GM12878 (cell line): ENCODE data around the gene ZNF428. TPM values are rescaled to one million over a fixed set of nuclear protein-coding genes. Genes with fewer than 3 reads are reported as not detected.

Experiments
- ATAC-seq: fragments of 200-7000 bp; cut with Tn5 transposase; 3 replicates; pipeline ENCODE4 v1.9.1; 2020; ENCODE audit warnings: mild to moderate bottlenecking, moderate library complexity
- BruUV-seq: library from RNA; stranded (reverse); fragments of 400-500 nt; replicated peaks from 2 replicates; lab custom pipeline; 2021; lab: Mats Ljungman, UMichigan
- CTCF ChIA-PET: fragments of 300-600 bp; sonication (Branson Sonifier 250); formaldehyde crosslinking; extraction: SDS; loops from one replicate; lab custom pipeline; 2021; ENCODE audit warnings: inconsistent platforms; lab: Yijun Ruan, JAX
- POLR2A ChIA-PET: fragments of 350-600 bp; formaldehyde crosslinking; extraction: SDS; loops from one replicate; lab custom pipeline; 2021; ENCODE audit warnings: inconsistent platforms; lab: Charles Lee
- RAD21 ChIA-PET: fragments of 300-600 bp; sonication (Branson Sonifier 250); formaldehyde crosslinking; loops from one replicate; lab custom pipeline; 2023; ENCODE audit warnings: antibody characterized with exemption; ENCODE audit not compliant: unreplicated experiment; lab: Charles Lee
- SMC1A ChIA-PET: fragments of 300-600 bp; sonication (Branson Sonifier 250); formaldehyde crosslinking; loops from one replicate; lab custom pipeline; 2023; ENCODE audit not compliant: unreplicated experiment, uncharacterized antibody; lab: Charles Lee
- DNase-seq: peaks from one replicate; pipeline ENCODE4 v3.0.0-alpha.2; 2011; ENCODE audit warnings: low read depth, low spot score
- FAIRE-seq: peaks from 3 replicates; lab custom pipeline; 2011; peaks lifted over from hg19 to GRCh38; lab: Jason Lieb, UNC
- H2AFZ ChIP-seq: 2 replicates; pipeline ENCODE4 v1.6.0; 2011; ENCODE audit warnings: low read depth, low read length, control low read depth; ENCODE audit not compliant: control insufficient read depth
- H3K27ac ChIP-seq: 2 replicates; pipeline ENCODE4 v1.5.1; 2011; ENCODE audit warnings: control low read depth; ENCODE audit not compliant: control insufficient read depth, insufficient read depth
- H3K27me3 ChIP-seq, 2 experiments: replicated peaks in 1 of 2; 2 replicates each; pipeline versions ENCODE4 v1.6.0 to v1.6.1; 2011; ENCODE audit warnings: low read length in 1 of 2; ENCODE audit not compliant: control insufficient read depth in 2 of 2, insufficient read depth in 2 of 2
- H3K36me3 ChIP-seq, 2 experiments: 2 replicates each; pipeline ENCODE4 v1.5.1; 2011; ENCODE audit warnings: low read length in 1 of 2; ENCODE audit not compliant: control insufficient read depth in 2 of 2, insufficient read depth in 2 of 2
- H3K4me1 ChIP-seq: 2 replicates; pipeline ENCODE4 v1.6.1; 2011; ENCODE audit warnings: mild to moderate bottlenecking, low read length, moderate library complexity, mixed read lengths; ENCODE audit not compliant: control insufficient read depth, insufficient read depth
- H3K4me2 ChIP-seq: 2 replicates; pipeline ENCODE4 v1.6.0; 2011; ENCODE audit warnings: control low read depth; ENCODE audit not compliant: control insufficient read depth, insufficient read depth
- H3K4me3 ChIP-seq: fragments of 200-600 bp; sonication (generic); 2 replicates; pipeline ENCODE4 v1.5.1; 2016
- H3K79me2 ChIP-seq: 2 replicates; pipeline ENCODE4 v1.6.0; 2011; ENCODE audit warnings: low read length; ENCODE audit not compliant: control insufficient read depth, insufficient read depth
- H3K9ac ChIP-seq: 2 replicates; pipeline ENCODE4 v1.8.0; 2011; ENCODE audit warnings: low read length, control low read depth, mixed read lengths; ENCODE audit not compliant: control insufficient read depth, insufficient read depth
- H3K9me3 ChIP-seq: replicated peaks from 3 replicates; pipeline ENCODE4 v1.5.1; 2011; ENCODE audit warnings: mild to moderate bottlenecking, low read length; ENCODE audit not compliant: control insufficient read depth, insufficient read depth
- H4K20me1 ChIP-seq: 2 replicates; pipeline ENCODE4 v1.6.0; 2011; ENCODE audit not compliant: control insufficient read depth, insufficient read depth
- BCL11A ChIP-seq: IDR thresholded peaks from 2 replicates; pipeline ENCODE4 v1.6.1; 2011; ENCODE audit warnings: low read depth, low read length
- BMI1 ChIP-seq: fragments of 450-650 bp; IDR thresholded peaks from 2 replicates; pipeline ENCODE4 v1.6.1; 2016; ENCODE audit warnings: mild to moderate bottlenecking, moderate library complexity, borderline replicate concordance
- EGR1 ChIP-seq, 2 experiments: IDR thresholded peaks; 1 replicate in 1 of 2; 2 replicates in 1 of 2; pipeline ENCODE4 v1.6.1; 2011 to 2012; ENCODE audit warnings: low read depth in 2 of 2, low read length in 2 of 2, borderline replicate concordance in 1 of 2, mild to moderate bottlenecking in 1 of 2, moderate library complexity in 1 of 2
- JUND ChIP-seq: IDR thresholded peaks from 2 replicates; pipeline ENCODE4 v1.6.1; 2012; ENCODE audit warnings: low read depth, mild to moderate bottlenecking, low read length, improper control_type of control experiment, moderate library complexity
- MEF2B ChIP-seq: fragments of 450-650 bp; IDR thresholded peaks from 2 replicates; pipeline ENCODE4 v1.6.1; 2018; ENCODE audit warnings: mild to moderate bottlenecking, moderate library complexity; ENCODE audit not compliant: partially characterized antibody, poor library complexity, severe bottlenecking
- NFYA ChIP-seq: IDR thresholded peaks from 2 replicates; pipeline ENCODE4 v1.6.1; 2011; ENCODE audit warnings: low read depth, mild to moderate bottlenecking, low read length, improper control_type of control experiment, borderline replicate concordance
- RUNX3 ChIP-seq: IDR thresholded peaks from 2 replicates; pipeline ENCODE4 v1.6.1; 2012; ENCODE audit warnings: low read length, inconsistent platforms
- ZNF384 ChIP-seq: IDR thresholded peaks from 2 replicates; pipeline ENCODE4 v1.6.1; 2012; ENCODE audit warnings: low read depth, mild to moderate bottlenecking, low read length, improper control_type of control experiment, borderline replicate concordance
- ZZZ3 ChIP-seq: IDR thresholded peaks from 2 replicates; pipeline ENCODE4 v1.6.1; 2011; ENCODE audit warnings: low read depth; ENCODE audit not compliant: control insufficient read depth, insufficient read length
- WGBS: methylation state at CpG from one replicate; pipeline ENCODE4 v1.1.6; 2016; ENCODE audit warnings: low lambda C conversion rate; ENCODE audit not compliant: insufficient replicate concordance, insufficient coverage; ENCODE audit errors: missing lambda C conversion rate; 5-methylcytosine and 5-hydroxymethylcytosine counted together
- in situ Hi-C: fragments of 300-500 bp; cut with MboI; formaldehyde crosslinking; loops from 9 replicates; pipeline ENCODE4 v1.14.3; 2018; ENCODE audit warnings: mixed read lengths
- intact Hi-C: fragments of 100-400 bp; cut with micrococcal nuclease; formaldehyde crosslinking; loops from one replicate; pipeline ENCODE4 v1.14.2; 2022; ENCODE audit not compliant: unreplicated experiment
- polyA plus RNA-seq, 11 experiments: library from polyadenylated mRNA; depleted of rRNA in 4 of 11; unstranded in 6 of 11; stranded (reverse) in 5 of 11; fragments of >200 nt; fragmentation: Nextera tagmentation in 4 of 11; fragmentation: Illumina TruSeq in 1 of 11; extraction: Ambion mirVana in 4 of 11; extraction: Trizol in 1 of 11; gene quantifications; 1 replicate in 1 of 11; 2 replicates in 10 of 11; pipeline versions ENCODE4 v1.2.1 to v1.2.3, GENCODE V29; 2011 to 2016; ENCODE audit warnings: inconsistent platforms in 2 of 11, missing spikeins in 2 of 11, low read depth in 1 of 11
- total RNA-seq, 4 experiments: library from RNA; depleted of rRNA in 3 of 4; stranded (reverse); fragments of >200 nt in 3 of 4; fragmentation: Illumina TruSeq in 1 of 4; extraction: Trizol in 1 of 4; gene quantifications; 2 replicates each; pipeline versions ENCODE4 v1.2.1 to v1.2.3, GENCODE V29; 2013 to 2021
- TF ChIP-seq, protein P1 (sequence below): IDR thresholded peaks from 2 replicates; pipeline ENCODE4 v1.6.1; 2011; ENCODE audit warnings: borderline replicate concordance, low read depth, mild to moderate bottlenecking, moderate library complexity, mixed read lengths, low read length; ENCODE audit not compliant: insufficient read depth; ENCODE audit errors: extremely low read length
- TF ChIP-seq, protein P2 (sequence below): fragments of 450-650 bp; IDR thresholded peaks from 2 replicates; pipeline ENCODE4 v1.6.1; 2017; ENCODE audit warnings: mild to moderate bottlenecking, moderate library complexity

The ZNF428 gene
- total and polyA plus RNA-seq, 10 of the 15 experiments (the other 5 are each of a cell fraction or from before 2014, with no cell fraction given) = 0.27 to 57.8 (median 20.4) TPM

DNA sequence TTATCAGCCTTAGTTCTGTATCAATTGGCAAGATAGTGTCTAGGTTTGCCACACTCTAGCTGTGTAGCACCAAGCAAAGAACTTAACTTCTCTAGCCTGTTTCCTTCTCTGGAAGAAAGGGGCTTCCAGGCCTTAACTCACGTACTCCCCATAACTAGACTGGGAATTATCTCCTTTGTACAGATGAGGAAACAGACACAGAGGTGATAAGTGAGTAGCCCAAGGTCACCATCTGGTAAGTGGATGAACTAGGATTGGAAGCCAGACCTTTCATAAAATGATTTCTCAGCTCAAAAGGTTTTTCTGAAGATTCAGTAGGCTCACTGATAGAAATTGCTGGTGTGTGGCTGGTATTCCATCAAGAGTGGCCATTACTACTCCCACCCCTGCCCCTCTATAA, 3.1 kb downstream of the ZNF428 start:
- Histone ChIP-seq H3K36me3 (peaks cover 3 to 8% of the 10 kb centered on the region in 2 experiments; a peak in 3 of 4 replicates), H2AFZ (no peak overlapping the region), H3K27me3 (no peaks in the 10 kb centered on the region), H3K9ac (no peak overlapping the region), H3K79me2 (peaks cover 20% of the 10 kb centered on the region), H3K9me3 (no peaks in the 10 kb centered on the region), H4K20me1 (no peaks in the 10 kb centered on the region), H3K4me3 (no peak overlapping the region), H3K4me1 (peaks cover 6% of the 10 kb centered on the region; the same call in 1 of the 2 replicates), H3K4me2 (no peak overlapping the region), H3K27ac (no peak overlapping the region)
- in situ Hi-C loops (no loop called here), intact Hi-C loops (no loop called here)
- no peak for FAIRE-seq
- ChIA-PET CTCF (interaction anchor here (1.9 kb wide), 1 partner anchor 21 kb away, joined by 6 read pairs; no protein-coding TSS in a partner anchor), SMC1A (interaction anchor here (0.6 to 1.7 kb wide), 2 partner anchors 10 to 230 kb away, joined by 3 read pairs; no protein-coding TSS in a partner anchor)
- DNase-seq = no peak
- BruUV-seq = no TSS peak
- no peak for ATAC-seq
- no peak for TF ChIP-seq BMI1
- TF ChIP-seq BCL11A = no peak
- TF ChIP-seq ZNF384 = no peak
- TF ChIP-seq ZZZ3 = no peak
- no peak for TF ChIP-seq RUNX3
- TF ChIP-seq NFYA = no peak
- no peak for TF ChIP-seq JUND
- TF ChIP-seq, protein P1, sequence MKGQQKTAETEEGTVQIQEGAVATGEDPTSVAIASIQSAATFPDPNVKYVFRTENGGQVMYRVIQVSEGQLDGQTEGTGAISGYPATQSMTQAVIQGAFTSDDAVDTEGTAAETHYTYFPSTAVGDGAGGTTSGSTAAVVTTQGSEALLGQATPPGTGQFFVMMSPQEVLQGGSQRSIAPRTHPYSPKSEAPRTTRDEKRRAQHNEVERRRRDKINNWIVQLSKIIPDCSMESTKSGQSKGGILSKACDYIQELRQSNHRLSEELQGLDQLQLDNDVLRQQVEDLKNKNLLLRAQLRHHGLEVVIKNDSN = no peak
- TF ChIP-seq EGR1 (IDR thresholded peaks at IDR 0.05; ENCODE audit: borderline replicate concordance in 1 of 2, low read depth in 2 of 2, low read length in 2 of 2) = no peak
- TF ChIP-seq, protein P2, sequence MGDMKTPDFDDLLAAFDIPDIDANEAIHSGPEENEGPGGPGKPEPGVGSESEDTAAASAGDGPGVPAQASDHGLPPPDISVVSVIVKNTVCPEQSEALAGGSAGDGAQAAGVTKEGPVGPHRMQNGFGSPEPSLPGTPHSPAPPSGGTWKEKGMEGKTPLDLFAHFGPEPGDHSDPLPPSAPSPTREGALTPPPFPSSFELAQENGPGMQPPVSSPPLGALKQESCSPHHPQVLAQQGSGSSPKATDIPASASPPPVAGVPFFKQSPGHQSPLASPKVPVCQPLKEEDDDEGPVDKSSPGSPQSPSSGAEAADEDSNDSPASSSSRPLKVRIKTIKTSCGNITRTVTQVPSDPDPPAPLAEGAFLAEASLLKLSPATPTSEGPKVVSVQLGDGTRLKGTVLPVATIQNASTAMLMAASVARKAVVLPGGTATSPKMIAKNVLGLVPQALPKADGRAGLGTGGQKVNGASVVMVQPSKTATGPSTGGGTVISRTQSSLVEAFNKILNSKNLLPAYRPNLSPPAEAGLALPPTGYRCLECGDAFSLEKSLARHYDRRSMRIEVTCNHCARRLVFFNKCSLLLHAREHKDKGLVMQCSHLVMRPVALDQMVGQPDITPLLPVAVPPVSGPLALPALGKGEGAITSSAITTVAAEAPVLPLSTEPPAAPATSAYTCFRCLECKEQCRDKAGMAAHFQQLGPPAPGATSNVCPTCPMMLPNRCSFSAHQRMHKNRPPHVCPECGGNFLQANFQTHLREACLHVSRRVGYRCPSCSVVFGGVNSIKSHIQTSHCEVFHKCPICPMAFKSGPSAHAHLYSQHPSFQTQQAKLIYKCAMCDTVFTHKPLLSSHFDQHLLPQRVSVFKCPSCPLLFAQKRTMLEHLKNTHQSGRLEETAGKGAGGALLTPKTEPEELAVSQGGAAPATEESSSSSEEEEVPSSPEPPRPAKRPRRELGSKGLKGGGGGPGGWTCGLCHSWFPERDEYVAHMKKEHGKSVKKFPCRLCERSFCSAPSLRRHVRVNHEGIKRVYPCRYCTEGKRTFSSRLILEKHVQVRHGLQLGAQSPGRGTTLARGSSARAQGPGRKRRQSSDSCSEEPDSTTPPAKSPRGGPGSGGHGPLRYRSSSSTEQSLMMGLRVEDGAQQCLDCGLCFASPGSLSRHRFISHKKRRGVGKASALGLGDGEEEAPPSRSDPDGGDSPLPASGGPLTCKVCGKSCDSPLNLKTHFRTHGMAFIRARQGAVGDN = no peak
- no peak for TF ChIP-seq MEF2B
- TF ChIP-seq, all 136 proteins: peak for 0
- ChIA-PET POLR2A (no interaction called here), RAD21 (interaction anchor here (1.3 to 1.4 kb wide), 2 partner anchors 19 to 20 kb away, joined by 3 read pairs; partner anchors contain the start of genes IRGQ and ZNF576)
- 100% methylated on average over 1 of the region's 1 CpG for WGBS
